WERI-Rb-1 (cell line): ENCODE measurements around the gene LASP1.

Source experiments
- DNase-seq: peaks from one replicate; pipeline ENCODE4 v3.0.0-alpha.2; 2020
- H3K27ac ChIP-seq: fragments of 250-450 bp; sonication (Bioruptor Pico); 2 replicates; pipeline ENCODE4 v1.5.1; 2020; ENCODE audit warnings: mild to moderate bottlenecking, moderate library complexity
- H3K27me3 ChIP-seq: fragments of 250-450 bp; sonication (Bioruptor Pico); 2 replicates; pipeline ENCODE4 v1.5.1; 2021; ENCODE audit warnings: mild to moderate bottlenecking, low read depth, moderate library complexity; ENCODE audit not compliant: insufficient read depth, severe bottlenecking
- H3K36me3 ChIP-seq: fragments of 250-450 bp; sonication (Bioruptor Pico); 2 replicates; pipeline ENCODE4 v1.5.1; 2020; ENCODE audit warnings: mild to moderate bottlenecking, moderate library complexity
- H3K4me3 ChIP-seq: 2 replicates; pipeline ENCODE4 v1.5.1; 2011; ENCODE audit warnings: low read depth, mild to moderate bottlenecking, control low read depth, low read length
- H3K9me3 ChIP-seq: fragments of 250-450 bp; sonication (Bioruptor Pico); 2 replicates; pipeline ENCODE4 v1.5.1; 2021; ENCODE audit warnings: mild to moderate bottlenecking, moderate library complexity; ENCODE audit not compliant: severe bottlenecking
- CTCF ChIP-seq: IDR thresholded peaks from 2 replicates; pipeline ENCODE4 v1.5.1; 2011; ENCODE audit warnings: low read depth, mild to moderate bottlenecking, control low read depth, inconsistent platforms, low read length

LASP1 gene

GRCh38 chr17:38873640-38874380 lies 4.0 kb downstream of the LASP1 start:
- Histone ChIP-seq H3K27me3 (no peaks in the 10 kb centered on the region), H3K36me3 (peaks cover 7% of the 10 kb centered on the region), H3K9me3 (no peaks in the 10 kb centered on the region), H3K27ac (no peak overlapping the region), H3K4me3 (no peak overlapping the region)
- DNase-seq, result no peak
- TF ChIP-seq CTCF, result no peak

- no peak overlapping the region for H3K27ac ChIP-seq
- no peaks in the 10 kb centered on the region for H3K27me3 ChIP-seq
- H3K36me3 ChIP-seq, result peaks cover 7% of the 10 kb centered on the region
- DNase-seq, result no peak
- H3K9me3 ChIP-seq, result no peaks in the 10 kb centered on the region
- TF ChIP-seq CTCF, result no peak
- no peak overlapping the region for H3K4me3 ChIP-seq
Measured at GRCh38 chr17:38874505-38875400, 4.9 kb downstream of the LASP1 start.

GRCh38 chr17:38875477-38876075 lies 5.7 kb downstream of the LASP1 start:
- Histone ChIP-seq H3K27ac (no peak overlapping the region), H3K27me3 (no peaks in the 10 kb centered on the region), H3K9me3 (no peaks in the 10 kb centered on the region), H3K36me3 (peaks cover 10% of the 10 kb centered on the region), H3K4me3 (no peak overlapping the region)
- no peak for TF ChIP-seq CTCF
- DNase-seq, result no peak

- H3K27ac ChIP-seq, result no peak overlapping the region
Measured at GRCh38 chr17:38877130-38877851, 7.4 kb downstream of the LASP1 start.

More at GRCh38 chr17:38877130-38877851, 7.4 kb downstream of the LASP1 start:
- DNase-seq, result no peak
- no peak for TF ChIP-seq CTCF
- no peaks in the 10 kb centered on the region for H3K9me3 ChIP-seq
- H3K4me3 ChIP-seq, result no peak overlapping the region
- H3K36me3 ChIP-seq, result peaks cover 21% of the 10 kb centered on the region
- H3K27me3 ChIP-seq, result no peaks in the 10 kb centered on the region
